ENCODE data around the gene EIF3A.

EIF3A gene

GRCh38 chr10:118998183-118998582 lies 82.4 kb downstream of the EIF3A start:
- DNase-seq: no peak

GRCh38 chr10:118997379-118997778 lies 83.2 kb downstream of the EIF3A start:
- DNase-seq: no peak

GRCh38 chr10:118995739-118996138 lies 84.9 kb downstream of the EIF3A start:
- DNase-seq: no peak

GRCh38 chr10:118994321-118994720 lies 86.3 kb downstream of the EIF3A start:
- no peak for DNase-seq

- no peak for DNase-seq
Measured at GRCh38 chr10:118993214-118993613, 87.4 kb downstream of the EIF3A start.

GRCh38 chr10:118992496-118992895 lies 88.1 kb downstream of the EIF3A start:
- DNase-seq: no peak

GRCh38 chr10:118990326-118990725 lies 90.3 kb downstream of the EIF3A start:
- DNase-seq: no peak

GRCh38 chr10:118986815-118987790 lies 93.5 kb downstream of the EIF3A start:
- DNase-seq: no peak

- no peak for DNase-seq
Measured at GRCh38 chr10:118985576-118985975, 95.0 kb downstream of the EIF3A start.
